ENCODE measurements around the gene ZNF286A.

Gene ZNF286A

DNA sequence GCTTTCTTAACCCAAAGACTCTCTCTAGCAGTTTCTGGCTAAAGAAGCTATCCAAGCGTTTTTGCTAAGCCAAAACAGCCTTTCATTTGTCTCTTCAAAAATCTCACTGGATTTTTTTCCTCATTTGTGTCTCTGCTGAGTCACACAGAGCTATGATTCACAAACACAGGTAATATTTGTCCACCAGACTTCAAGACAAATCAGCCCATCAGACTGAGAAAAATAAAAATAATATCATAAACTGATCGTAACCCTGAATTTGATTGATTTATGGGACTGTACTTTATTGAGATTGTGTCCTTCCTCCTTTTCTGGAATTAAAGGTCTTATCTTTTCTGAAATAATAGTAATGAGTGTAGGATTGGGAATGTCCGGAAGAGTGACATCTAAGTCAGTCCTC, 41.3 kb upstream of the ZNF286A start:
- Histone ChIP-seq H3K23ac (ENCODE audit: low read length) (no peak overlapping the region), H4K91ac (ENCODE audit: low read depth, low read length) (no peak overlapping the region), H3K14ac (ENCODE audit: low read length) (no peak overlapping the region), H3K4ac (ENCODE audit: low read depth, low read length) (no peak overlapping the region), H3K27ac (ENCODE audit: low read depth, low read length) (no peak overlapping the region), H3K9me3 (ENCODE audit: insufficient read depth, low read depth, low read length) (no peaks in the 10 kb centered on the region), H2AK5ac (ENCODE audit: low read length) (no peak overlapping the region), H4K12ac (ENCODE audit: low read depth, low read length) (no peak overlapping the region), H3K18ac (ENCODE audit: low read length) (no peak overlapping the region), H3K4me3 (ENCODE audit: low read depth, low read length) (no peak overlapping the region), H3K4me2 (ENCODE audit: low read length) (no peak overlapping the region), H3K79me2 (ENCODE audit: control insufficient read depth, insufficient read depth, low read length, poor library complexity) (peaks cover 2% of the 10 kb centered on the region), H4K8ac (ENCODE audit: low read depth, low read length) (no peak overlapping the region), H3K79me1 (ENCODE audit: low read length) (peaks cover 18% of the 10 kb centered on the region), H2AFZ (ENCODE audit: insufficient read depth, low read length, poor library complexity) (no peak overlapping the region), H2BK12ac (ENCODE audit: low read length) (no peak overlapping the region), H3K36me3 (ENCODE audit: control insufficient read depth in 1 of 2, insufficient read depth in 2 of 2, low read length in 2 of 2) (peaks cover 0 to 2% of the 10 kb centered on the region in 2 experiments), H2BK120ac (ENCODE audit: insufficient read depth, low read length, poor library complexity) (no peak overlapping the region), H3K27me3 (ENCODE audit: insufficient read depth, low read length) (no peaks in the 10 kb centered on the region), H3K4me1 (ENCODE audit: control insufficient read depth in 1 of 2, insufficient read depth in 2 of 2, low read length in 2 of 2) (peaks cover 29 to 38% of the 10 kb centered on the region in 2 experiments), H2BK5ac (ENCODE audit: low read depth, low read length, poor library complexity) (no peak overlapping the region), H3K9ac (ENCODE audit: low read length) (no peak overlapping the region)
- DNase-seq: peak in 1 of 2 donors; percentile 71
- no CpG with 5 or more reads among the region's 3 CpGs for WGBS (ENCODE audit: extremely low coverage, insufficient coverage, insufficient read length)

DNA sequence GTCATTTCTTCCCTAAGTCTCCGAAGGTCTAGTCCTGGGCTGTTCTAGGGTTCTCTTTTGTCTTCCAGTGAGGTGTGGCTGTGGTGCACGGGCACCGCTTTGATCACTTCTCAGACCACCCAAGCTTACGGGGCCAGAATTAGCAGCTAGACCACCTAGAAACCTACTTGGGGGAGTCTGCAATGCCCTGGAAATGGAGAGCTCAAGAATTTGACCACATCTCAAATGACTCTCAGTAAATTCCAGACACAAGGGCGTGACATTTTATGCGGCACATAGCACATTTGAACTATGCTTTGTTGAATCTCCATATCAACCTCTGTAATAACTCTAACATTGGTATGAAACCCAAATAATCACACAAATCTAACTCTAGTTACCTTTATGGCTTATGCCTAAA, 40.3 kb upstream of the ZNF286A start:
- Histone ChIP-seq H2AK5ac (ENCODE audit: low read length) (no peak overlapping the region), H3K79me1 (ENCODE audit: low read length) (peaks cover 11% of the 10 kb centered on the region), H2BK120ac (ENCODE audit: insufficient read depth, low read length, poor library complexity) (peak overlapping the region; percentile 1), H3K27me3 (ENCODE audit: insufficient read depth, low read length) (no peaks in the 10 kb centered on the region), H2AFZ (ENCODE audit: insufficient read depth, low read length, poor library complexity) (no peak overlapping the region), H2BK5ac (ENCODE audit: low read depth, low read length, poor library complexity) (peak overlapping the region; percentile 11), H3K4me1 (ENCODE audit: control insufficient read depth in 1 of 2, insufficient read depth in 2 of 2, low read length in 2 of 2) (peaks cover 24 to 31% of the 10 kb centered on the region in 2 experiments), H3K9me3 (ENCODE audit: insufficient read depth, low read depth, low read length) (no peaks in the 10 kb centered on the region), H3K36me3 (ENCODE audit: control insufficient read depth in 1 of 2, insufficient read depth in 2 of 2, low read length in 2 of 2) (peaks cover 2% of the 10 kb centered on the region in 2 experiments), H3K4me3 (ENCODE audit: low read depth, low read length) (no peak overlapping the region), H3K27ac (ENCODE audit: low read depth, low read length) (peak overlapping the region; percentile 3), H3K18ac (ENCODE audit: low read length) (no peak overlapping the region), H4K8ac (ENCODE audit: low read depth, low read length) (no peak overlapping the region), H2BK12ac (ENCODE audit: low read length) (peak overlapping the region; percentile 42), H3K14ac (ENCODE audit: low read length) (no peak overlapping the region), H3K4me2 (ENCODE audit: low read length) (no peak overlapping the region), H3K9ac (ENCODE audit: low read length) (no peak overlapping the region), H3K4ac (ENCODE audit: low read depth, low read length) (no peak overlapping the region), H3K79me2 (ENCODE audit: control insufficient read depth, insufficient read depth, low read length, poor library complexity) (no peaks in the 10 kb centered on the region), H3K23ac (ENCODE audit: low read length) (no peak overlapping the region), H4K12ac (ENCODE audit: low read depth, low read length) (no peak overlapping the region), H4K91ac (ENCODE audit: low read depth, low read length) (peak overlapping the region; percentile 12)
- WGBS (ENCODE audit: extremely low coverage, insufficient coverage, insufficient read length): no CpG with 5 or more reads among the region's 6 CpGs
- peak; percentile 33 to 74 for DNase-seq

DNA sequence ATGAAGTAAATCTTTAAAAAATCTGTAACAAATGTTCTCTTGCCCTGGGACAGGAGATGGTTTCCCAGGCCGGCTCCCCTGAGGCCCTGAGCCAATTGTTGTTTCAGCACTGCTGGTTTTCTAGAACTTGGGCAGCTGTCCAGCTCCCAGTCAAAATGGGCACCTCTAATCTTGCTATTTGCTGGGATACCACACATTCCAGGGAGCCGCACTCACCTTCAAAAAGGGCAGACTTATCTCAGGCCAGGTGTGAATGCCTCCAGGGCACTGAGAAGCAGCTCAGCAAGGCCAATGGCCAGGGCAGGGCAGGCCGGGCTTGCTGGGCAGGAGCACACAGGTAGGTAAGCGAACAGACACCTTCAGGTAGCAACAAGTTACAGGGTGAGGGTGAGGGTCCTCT, 39.9 kb upstream of the ZNF286A start:
- Histone ChIP-seq H2AK5ac (ENCODE audit: low read length) (no peak overlapping the region), H4K8ac (ENCODE audit: low read depth, low read length) (no peak overlapping the region), H3K9me3 (ENCODE audit: insufficient read depth, low read depth, low read length) (no peaks in the 10 kb centered on the region), H3K27ac (ENCODE audit: low read depth, low read length) (no peak overlapping the region), H2BK120ac (ENCODE audit: insufficient read depth, low read length, poor library complexity) (no peak overlapping the region), H2BK5ac (ENCODE audit: low read depth, low read length, poor library complexity) (no peak overlapping the region), H3K4ac (ENCODE audit: low read depth, low read length) (no peak overlapping the region), H3K23ac (ENCODE audit: low read length) (no peak overlapping the region), H3K18ac (ENCODE audit: low read length) (no peak overlapping the region), H4K12ac (ENCODE audit: low read depth, low read length) (no peak overlapping the region), H2AFZ (ENCODE audit: insufficient read depth, low read length, poor library complexity) (no peak overlapping the region), H3K4me3 (ENCODE audit: low read depth, low read length) (no peak overlapping the region), H3K36me3 (ENCODE audit: control insufficient read depth in 1 of 2, insufficient read depth in 2 of 2, low read length in 2 of 2) (peaks cover 4 to 5% of the 10 kb centered on the region in 2 experiments), H3K14ac (ENCODE audit: low read length) (no peak overlapping the region), H3K79me1 (ENCODE audit: low read length) (peaks cover 11% of the 10 kb centered on the region), H3K27me3 (ENCODE audit: insufficient read depth, low read length) (no peaks in the 10 kb centered on the region), H3K4me1 (ENCODE audit: control insufficient read depth in 1 of 2, insufficient read depth in 2 of 2, low read length in 2 of 2) (peaks cover 24 to 31% of the 10 kb centered on the region in 2 experiments), H4K91ac (ENCODE audit: low read depth, low read length) (no peak overlapping the region), H3K4me2 (ENCODE audit: low read length) (peak overlapping the region; percentile 41), H3K79me2 (ENCODE audit: control insufficient read depth, insufficient read depth, low read length, poor library complexity) (no peaks in the 10 kb centered on the region), H3K9ac (ENCODE audit: low read length) (no peak overlapping the region), H2BK12ac (ENCODE audit: low read length) (no peak overlapping the region)
- WGBS (ENCODE audit: extremely low coverage, insufficient coverage, insufficient read length): no CpG with 5 or more reads among the region's 4 CpGs
- DNase-seq: peak; percentile 93 to 96

DNA sequence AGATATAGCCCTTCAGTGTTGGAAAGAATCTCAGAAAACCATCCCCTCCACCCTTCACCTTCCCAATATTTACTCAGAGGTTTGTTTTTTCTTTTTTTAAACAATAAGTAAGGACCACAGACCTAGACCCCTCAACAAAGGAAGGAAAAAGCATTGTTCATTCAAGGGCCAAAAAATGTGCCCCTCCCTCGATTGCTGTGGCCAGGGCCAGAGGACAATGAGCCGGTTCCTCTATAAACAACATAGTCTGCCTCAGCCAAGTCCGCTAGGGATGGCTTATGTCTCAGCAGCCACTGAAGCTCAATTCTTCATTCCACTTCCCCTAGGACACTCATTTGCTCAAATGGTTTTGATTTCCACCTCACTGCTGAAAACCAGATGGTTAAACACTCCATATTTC, 39.5 kb upstream of the ZNF286A start:
- Histone ChIP-seq H3K4me2 (ENCODE audit: low read length) (no peak overlapping the region), H3K79me2 (ENCODE audit: control insufficient read depth, insufficient read depth, low read length, poor library complexity) (no peaks in the 10 kb centered on the region), H2BK5ac (ENCODE audit: low read depth, low read length, poor library complexity) (no peak overlapping the region), H4K12ac (ENCODE audit: low read depth, low read length) (no peak overlapping the region), H4K8ac (ENCODE audit: low read depth, low read length) (no peak overlapping the region), H3K36me3 (ENCODE audit: control insufficient read depth in 1 of 2, insufficient read depth in 2 of 2, low read length in 2 of 2) (peaks cover 4 to 5% of the 10 kb centered on the region in 2 experiments), H3K27ac (ENCODE audit: low read depth, low read length) (no peak overlapping the region), H3K14ac (ENCODE audit: low read length) (no peak overlapping the region), H3K4ac (ENCODE audit: low read depth, low read length) (no peak overlapping the region), H3K79me1 (ENCODE audit: low read length) (peaks cover 11% of the 10 kb centered on the region), H4K91ac (ENCODE audit: low read depth, low read length) (no peak overlapping the region), H3K9me3 (ENCODE audit: insufficient read depth, low read depth, low read length) (no peaks in the 10 kb centered on the region), H3K4me1 (ENCODE audit: control insufficient read depth in 1 of 2, insufficient read depth in 2 of 2, low read length in 2 of 2) (peaks cover 22 to 30% of the 10 kb centered on the region in 2 experiments), H2AK5ac (ENCODE audit: low read length) (peak overlapping the region; percentile 2), H2BK12ac (ENCODE audit: low read length) (peak overlapping the region; percentile 26), H2BK120ac (ENCODE audit: insufficient read depth, low read length, poor library complexity) (no peak overlapping the region), H3K27me3 (ENCODE audit: insufficient read depth, low read length) (no peaks in the 10 kb centered on the region), H3K23ac (ENCODE audit: low read length) (no peak overlapping the region), H3K18ac (ENCODE audit: low read length) (no peak overlapping the region), H2AFZ (ENCODE audit: insufficient read depth, low read length, poor library complexity) (no peak overlapping the region), H3K9ac (ENCODE audit: low read length) (no peak overlapping the region), H3K4me3 (ENCODE audit: low read depth, low read length) (no peak overlapping the region)
- DNase-seq: no peak
- WGBS (ENCODE audit: extremely low coverage, insufficient coverage, insufficient read length): no CpG with 5 or more reads among the region's 3 CpGs

All from trophoblast cell (in vitro differentiated cells and primary cell).